Loucy (cell line): ENCODE measurements around the gene ACTR3C.

ENCODE experiments used
- CTCF ChIP-seq: fragments of 200-600 bp; sonication (generic); conservative IDR thresholded peaks from 2 replicates; pipeline ENCODE4 v1.5.1; 2014; ENCODE audit warnings: mild to moderate bottlenecking, antibody characterized with exemption, low read length
- EZH2phosphoT487 ChIP-seq: fragments of 200-600 bp; IDR thresholded peaks from 2 replicates; pipeline ENCODE4 v1.6.1; 2018; ENCODE audit warnings: antibody characterized with exemption, mild to moderate bottlenecking, moderate library complexity, borderline replicate concordance

GRCh38 chr7:150368884-150369747 lies 45.8 kb upstream of the ACTR3C start:
- no peak for TF ChIP-seq CTCF
- TF ChIP-seq EZH2phosphoT487, result no peak
